Endodermal cell (in vitro differentiated cells): Measurements from ENCODE around the gene LMAN1L. TPM values are rescaled to one million over a fixed set of nuclear protein-coding genes. Genes with fewer than 3 reads are reported as not detected.

ENCODE experiments used
- DNase-seq: peaks from one replicate; pipeline ENCODE4 v3.0.0-alpha.2; 2017
- H3K27ac ChIP-seq: 2 replicates; pipeline ENCODE4 v1.5.1; 2013; ENCODE audit warnings: mild to moderate bottlenecking, low read depth, low read length, moderate library complexity
- H3K27me3 ChIP-seq: 2 replicates; pipeline ENCODE4 v1.6.1; 2013; ENCODE audit warnings: mild to moderate bottlenecking, low read length, moderate library complexity; ENCODE audit not compliant: insufficient read depth, control insufficient read depth, poor library complexity, severe bottlenecking
- H3K36me3 ChIP-seq: 2 replicates; pipeline ENCODE4 v1.7.0; 2013; ENCODE audit warnings: mild to moderate bottlenecking, low read length, moderate library complexity; ENCODE audit not compliant: control insufficient read depth, insufficient read depth
- H3K4me1 ChIP-seq: one replicate; pipeline ENCODE4 v1.7.0; 2013; ENCODE audit warnings: low read length; ENCODE audit not compliant: control insufficient read depth, insufficient read depth
- H3K4me3 ChIP-seq: 2 replicates; pipeline ENCODE4 v1.5.1; 2013; ENCODE audit warnings: mild to moderate bottlenecking, low read length, moderate library complexity
- H3K9ac ChIP-seq: 2 replicates; pipeline ENCODE4 v1.6.1; 2013; ENCODE audit warnings: mild to moderate bottlenecking, low read length, moderate library complexity; ENCODE audit not compliant: poor library complexity, severe bottlenecking; ENCODE audit errors: extremely low read depth
- H3K9me3 ChIP-seq: 2 replicates; pipeline ENCODE4 v1.6.1; 2013; ENCODE audit warnings: mild to moderate bottlenecking, low read length, moderate library complexity; ENCODE audit not compliant: control insufficient read depth
- H3K27ac Mint-ChIP-seq: 2 replicates; pipeline ENCODE4 v1.8.0; 2020; ENCODE audit warnings: mixed read lengths
- H3K27me3 Mint-ChIP-seq: 2 replicates; pipeline ENCODE4 v1.8.0; 2021; ENCODE audit warnings: mild to moderate bottlenecking, mixed read lengths; ENCODE audit not compliant: insufficient read depth
- H3K36me3 Mint-ChIP-seq: 2 replicates; pipeline ENCODE4 v1.8.0; 2020; ENCODE audit warnings: low read depth, mixed read lengths
- H3K4me1 Mint-ChIP-seq: 2 replicates; pipeline ENCODE4 v1.8.0; 2020; ENCODE audit warnings: mixed read lengths
- H3K4me3 Mint-ChIP-seq: 2 replicates; pipeline ENCODE4 v1.8.0; 2020; ENCODE audit warnings: mild to moderate bottlenecking, moderate library complexity, mixed read lengths
- H3K9me3 Mint-ChIP-seq: 2 replicates; pipeline ENCODE4 v1.8.0; 2020; ENCODE audit warnings: mild to moderate bottlenecking, mixed read lengths
- CTCF ChIP-seq: fragments of 200-600 bp; sonication (generic); conservative IDR thresholded peaks from 2 replicates; pipeline ENCODE4 v1.5.0; 2021; ENCODE audit warnings: antibody characterized with exemption, mild to moderate bottlenecking
- WGBS, 2 experiments: methylation state at CpG; one replicate each; pipeline versions ENCODE4 v1.1.5 to v1.1.7; 2013; ENCODE audit warnings: missing lambda C conversion rate in 2 of 2, mixed read lengths in 1 of 2; ENCODE audit not compliant: insufficient coverage in 1 of 2, insufficient read length in 1 of 2; 5-methylcytosine and 5-hydroxymethylcytosine counted together
- total RNA-seq, 2 donors: library from RNA; stranded (reverse); fragmentation: NEBNext Ultra II Directional in 1 of 2; extraction: Animal tissue kit (Norgen Biotek cat#: 25700) in 1 of 2; gene quantifications; 2 replicates in 1 of 2; 3 replicates in 1 of 2; pipeline ENCODE4 v1.2.1, GENCODE V29; 2021

LMAN1L gene
- total RNA-seq, 2 donors from 2014 or later = not detected

- H3K27me3 Mint-ChIP-seq = peaks cover 16% of the 10 kb centered on the region
- H3K36me3 Mint-ChIP-seq = peaks cover 2% of the 10 kb centered on the region
- Histone ChIP-seq H3K4me1 (peaks cover 15% of the 10 kb centered on the region), H3K4me3 (peak overlapping the region; percentile 82), H3K9me3 (no peaks in the 10 kb centered on the region), H3K9ac (no peak overlapping the region), H3K27me3 (no peaks in the 10 kb centered on the region), H3K27ac (no peak overlapping the region), H3K36me3 (peaks cover 10% of the 10 kb centered on the region)
- no peaks in the 10 kb centered on the region for H3K9me3 Mint-ChIP-seq
- WGBS, 2 experiments = 80 to 88% methylated on average over 16 of the region's 16 CpGs
- no peak for TF ChIP-seq CTCF
- peaks cover 35% of the 10 kb centered on the region for H3K4me1 Mint-ChIP-seq
- H3K27ac Mint-ChIP-seq = no peak overlapping the region
- DNase-seq = no peak
- peak overlapping the region; percentile 80 for H3K4me3 Mint-ChIP-seq
Measured at GRCh38 chr15:74780523-74781430, 31.9 kb upstream of the LMAN1L start.

- Mint-ChIP-seq H3K4me1 (peaks cover 35% of the 10 kb centered on the region), H3K4me3 (peak within 1 kb of the TSS; percentile 80), H3K36me3 (peaks cover 2% of the 10 kb centered on the region), H3K27me3 (peaks cover 16% of the 10 kb centered on the region), H3K27ac (peak within 1 kb of the TSS; percentile 58), H3K9me3 (no peaks in the 10 kb centered on the region)
- Histone ChIP-seq H3K27ac (peak within 1 kb of the TSS; percentile 22), H3K4me3 (peak within 1 kb of the TSS; percentile 86), H3K9me3 (no peaks in the 10 kb centered on the region), H3K9ac (peak within 1 kb of the TSS; percentile 62), H3K36me3 (peaks cover 10% of the 10 kb centered on the region), H3K4me1 (peaks cover 15% of the 10 kb centered on the region), H3K27me3 (no peaks in the 10 kb centered on the region)
- WGBS, 2 experiments = 6 to 12% methylated on average over 21 to 74 of the region's 74 CpGs
- peak; percentile 70 for TF ChIP-seq CTCF
- DNase-seq = peak; percentile 83
Measured at GRCh38 chr15:74781431-74782258, 31.0 kb upstream of the LMAN1L start, which contains the start of gene CSK. Gene CSK, plus strand, starts transcription at chr15:74782080. Its CDS starts 16,218 bp downstream, at chr15:74798298.

- peaks cover 28% of the 10 kb centered on the region for H3K4me1 Mint-ChIP-seq
- H3K27ac ChIP-seq = peak overlapping the region; percentile 22
- DNase-seq = peak; percentile 75
Measured at GRCh38 chr15:74782259-74783071, 30.2 kb upstream of the LMAN1L start.

More at GRCh38 chr15:74782259-74783071, 30.2 kb upstream of the LMAN1L start:
- no peaks in the 10 kb centered on the region for H3K9me3 ChIP-seq
- no peaks in the 10 kb centered on the region for H3K27me3 ChIP-seq
- peaks cover 16% of the 10 kb centered on the region for H3K27me3 Mint-ChIP-seq
- peaks cover 2% of the 10 kb centered on the region for H3K36me3 Mint-ChIP-seq
- no peak for TF ChIP-seq CTCF
- H3K9ac ChIP-seq = peak overlapping the region; percentile 62
- H3K4me3 Mint-ChIP-seq = peak overlapping the region; percentile 80
- peak overlapping the region; percentile 58 for H3K27ac Mint-ChIP-seq
- peaks cover 10% of the 10 kb centered on the region for H3K36me3 ChIP-seq
- 0 to 1% methylated on average over 18 to 68 of the region's 72 CpGs for WGBS, 2 experiments
- H3K4me1 ChIP-seq = peaks cover 8% of the 10 kb centered on the region
- H3K4me3 ChIP-seq = peak overlapping the region; percentile 86
- no peaks in the 10 kb centered on the region for H3K9me3 Mint-ChIP-seq
